ENCODE results near the gene ANGPTL7. TPM values are rescaled to one million over a fixed set of nuclear protein-coding genes. Genes with fewer than 3 reads are reported as not detected.

ANGPTL7 gene
- polyA plus RNA-seq, 1 donor (not counting 4 experiments of a cell fraction or from before 2014, with no cell fraction given) = not detected

DNA sequence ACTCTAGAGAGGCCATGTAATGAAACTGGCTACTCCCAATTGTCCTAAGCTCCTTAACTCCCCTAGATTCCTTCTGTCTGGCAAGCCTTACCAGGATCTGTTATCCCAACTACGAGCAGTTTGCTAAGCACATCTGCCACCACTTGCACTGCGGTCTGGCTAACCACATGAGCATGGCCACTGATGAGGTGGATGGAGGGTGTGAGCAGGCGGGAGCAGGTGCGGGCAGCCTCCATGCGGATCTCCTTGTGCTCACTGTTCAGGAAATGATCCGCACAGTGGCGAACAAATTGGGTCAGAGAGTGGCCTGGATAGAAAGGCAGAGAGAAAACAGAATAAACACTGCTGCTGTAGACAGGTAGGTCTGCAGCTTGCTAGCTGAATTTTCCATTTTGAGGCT lies 49.2 kb downstream of the ANGPTL7 start:
- no peak for FAIRE-seq
- no peak overlapping the region for H3K4me3 ChIP-seq (ENCODE audit: control insufficient read depth in 2 of 3, extremely low read depth in 1 of 3, insufficient read depth in 2 of 3, low read depth in 1 of 3, low read length in 3 of 3)
- DNase-seq (ENCODE audit: low read depth, low spot score) = no peak
- H2AFZ ChIP-seq (ENCODE audit: control insufficient read depth, low read length) = no peak overlapping the region
- H3K79me2 ChIP-seq (ENCODE audit: control insufficient read depth, insufficient read depth, low read length) = no peaks in the 10 kb centered on the region
- H3K9ac ChIP-seq (ENCODE audit: control insufficient read depth, extremely low read depth, insufficient read depth, low read length) = no peak overlapping the region
- no peaks in the 10 kb centered on the region for H3K9me3 ChIP-seq (ENCODE audit: control insufficient read depth, low read depth, low read length)
- H3K36me3 ChIP-seq (ENCODE audit: control insufficient read depth in 2 of 2, extremely low read depth in 1 of 2, insufficient read depth in 2 of 2, low read length in 2 of 2) = peaks cover 36 to 45% of the 10 kb centered on the region in 2 experiments
- no peak overlapping the region for H3K4me2 ChIP-seq (ENCODE audit: control insufficient read depth, extremely low read depth, insufficient read depth, low read depth, low read length)
- TF ChIP-seq, protein P1, sequence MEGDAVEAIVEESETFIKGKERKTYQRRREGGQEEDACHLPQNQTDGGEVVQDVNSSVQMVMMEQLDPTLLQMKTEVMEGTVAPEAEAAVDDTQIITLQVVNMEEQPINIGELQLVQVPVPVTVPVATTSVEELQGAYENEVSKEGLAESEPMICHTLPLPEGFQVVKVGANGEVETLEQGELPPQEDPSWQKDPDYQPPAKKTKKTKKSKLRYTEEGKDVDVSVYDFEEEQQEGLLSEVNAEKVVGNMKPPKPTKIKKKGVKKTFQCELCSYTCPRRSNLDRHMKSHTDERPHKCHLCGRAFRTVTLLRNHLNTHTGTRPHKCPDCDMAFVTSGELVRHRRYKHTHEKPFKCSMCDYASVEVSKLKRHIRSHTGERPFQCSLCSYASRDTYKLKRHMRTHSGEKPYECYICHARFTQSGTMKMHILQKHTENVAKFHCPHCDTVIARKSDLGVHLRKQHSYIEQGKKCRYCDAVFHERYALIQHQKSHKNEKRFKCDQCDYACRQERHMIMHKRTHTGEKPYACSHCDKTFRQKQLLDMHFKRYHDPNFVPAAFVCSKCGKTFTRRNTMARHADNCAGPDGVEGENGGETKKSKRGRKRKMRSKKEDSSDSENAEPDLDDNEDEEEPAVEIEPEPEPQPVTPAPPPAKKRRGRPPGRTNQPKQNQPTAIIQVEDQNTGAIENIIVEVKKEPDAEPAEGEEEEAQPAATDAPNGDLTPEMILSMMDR (optimal IDR thresholded peaks at IDR 0.05 in 1 of 3, IDR thresholded peaks at IDR 0.05 in 1 of 3, conservative IDR thresholded peaks at IDR 0.05 in 1 of 3; ENCODE audit: extremely low read depth in 1 of 3, insufficient read depth in 2 of 3, low read length in 3 of 3) = no peak
- no peak for TF ChIP-seq EZH2 (IDR thresholded peaks at IDR 0.05; ENCODE audit: low read length)
- H3K27ac ChIP-seq (ENCODE audit: control insufficient read depth, insufficient read depth, low read length) = no peak overlapping the region
- H4K20me1 ChIP-seq (ENCODE audit: control insufficient read depth, extremely low read depth, insufficient read depth, low read length) = peaks cover 3% of the 10 kb centered on the region
- dilution Hi-C loops (cut with MboI; ENCODE audit: extremely low pct_ligation_motif_present, low sequenced_read_pairs) = no loop called here
- no peaks in the 10 kb centered on the region for H3K27me3 ChIP-seq (ENCODE audit: control insufficient read depth, extremely low read depth, insufficient read depth, low read length)
- no peaks in the 10 kb centered on the region for H3K9me1 ChIP-seq (ENCODE audit: control insufficient read depth, extremely low read depth, insufficient read depth, low read length)
- no peaks in the 10 kb centered on the region for H3K4me1 ChIP-seq (ENCODE audit: control insufficient read depth, extremely low read depth, insufficient read depth, low read length)

DNA sequence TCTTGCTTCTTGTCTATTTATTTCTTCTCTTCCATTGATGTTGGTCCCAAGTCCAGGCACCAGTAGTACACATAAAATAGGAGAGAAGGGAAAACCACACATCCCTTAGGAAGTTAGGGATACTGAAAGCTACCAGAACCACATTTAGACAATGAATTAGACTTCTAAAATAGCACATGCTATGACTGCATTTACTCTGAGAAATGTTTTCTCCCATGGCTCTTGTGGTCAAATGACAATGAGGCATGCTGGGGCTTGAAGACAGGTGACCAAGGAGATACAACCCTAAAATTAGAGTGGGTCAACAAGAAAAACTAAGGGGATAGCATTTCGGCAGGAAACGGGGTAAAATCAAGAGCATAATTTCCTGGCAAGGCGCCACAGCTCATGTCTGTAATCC lies 56.1 kb downstream of the ANGPTL7 start:
- Histone ChIP-seq H3K36me3 (ENCODE audit: control insufficient read depth in 2 of 2, extremely low read depth in 1 of 2, insufficient read depth in 2 of 2, low read length in 2 of 2) (peaks cover 20 to 21% of the 10 kb centered on the region in 2 experiments), H4K20me1 (ENCODE audit: control insufficient read depth, extremely low read depth, insufficient read depth, low read length) (peaks cover 3% of the 10 kb centered on the region), H3K4me3 (ENCODE audit: control insufficient read depth in 2 of 3, extremely low read depth in 1 of 3, insufficient read depth in 2 of 3, low read depth in 1 of 3, low read length in 3 of 3) (no peak overlapping the region), H3K9me3 (ENCODE audit: control insufficient read depth, low read depth, low read length) (no peaks in the 10 kb centered on the region), H3K79me2 (ENCODE audit: control insufficient read depth, insufficient read depth, low read length) (no peaks in the 10 kb centered on the region), H3K9ac (ENCODE audit: control insufficient read depth, extremely low read depth, insufficient read depth, low read length) (no peak overlapping the region), H3K4me1 (ENCODE audit: control insufficient read depth, extremely low read depth, insufficient read depth, low read length) (no peaks in the 10 kb centered on the region), H2AFZ (ENCODE audit: control insufficient read depth, low read length) (no peak overlapping the region), H3K4me2 (ENCODE audit: control insufficient read depth, extremely low read depth, insufficient read depth, low read depth, low read length) (no peak overlapping the region), H3K9me1 (ENCODE audit: control insufficient read depth, extremely low read depth, insufficient read depth, low read length) (no peaks in the 10 kb centered on the region), H3K27me3 (ENCODE audit: control insufficient read depth, extremely low read depth, insufficient read depth, low read length) (no peaks in the 10 kb centered on the region), H3K27ac (ENCODE audit: control insufficient read depth, insufficient read depth, low read length) (no peak overlapping the region)
- FAIRE-seq = no peak
- DNase-seq (ENCODE audit: low read depth, low spot score) = no peak
- dilution Hi-C loops (cut with MboI; ENCODE audit: extremely low pct_ligation_motif_present, low sequenced_read_pairs) = no loop called here
- TF ChIP-seq EZH2 (IDR thresholded peaks at IDR 0.05; ENCODE audit: low read length) = no peak
- TF ChIP-seq, protein P1 (optimal IDR thresholded peaks at IDR 0.05 in 1 of 3, IDR thresholded peaks at IDR 0.05 in 1 of 3, conservative IDR thresholded peaks at IDR 0.05 in 1 of 3; ENCODE audit: extremely low read depth in 1 of 3, insufficient read depth in 2 of 3, low read length in 3 of 3) = no peak

Small RNA genes within 50 kb of the gene (small RNA-seq; reads per million reads assigned to genes)
- gene RNU6-291P (ENCODE audit: insufficient read length in 3 of 3, low read depth in 3 of 3, low replicate concordance in 1 of 3) = 0 reads per million in 3 experiments
- 0 to 0.25 (median 0) reads per million in 3 experiments for gene RNU6-537P (ENCODE audit: insufficient read length in 3 of 3, low read depth in 3 of 3, low replicate concordance in 1 of 3)
- 0 reads per million in 3 experiments for gene RPL39P6 (ENCODE audit: insufficient read length in 3 of 3, low read depth in 3 of 3, low replicate concordance in 1 of 3)

Other genes with a start within 250 kb of the ANGPTL7 start
- 87.1 to 177 TPM (median 109 TPM) in 3 replicates for gene TARDBP, start 176.7 kb upstream of the ANGPTL7 start, polyA plus RNA-seq
- gene MASP2, start 142.1 kb upstream of the ANGPTL7 start, polyA plus RNA-seq = 0.03 TPM in 3 replicates
- 32.8 to 193 TPM (median 32.8 TPM) in 3 replicates for gene SRM, start 129.3 kb upstream of the ANGPTL7 start, polyA plus RNA-seq
- gene EXOSC10, start 89.5 kb upstream of the ANGPTL7 start, polyA plus RNA-seq = 44.9 to 86.5 TPM (median 61.2 TPM) in 3 replicates
- 30.2 to 34.2 TPM (median 31.5 TPM) in 3 replicates for gene MTOR, start 73.2 kb downstream of the ANGPTL7 start, polyA plus RNA-seq
- gene UBIAD1, start 83.8 kb downstream of the ANGPTL7 start, polyA plus RNA-seq = 9.7 to 15.9 TPM (median 9.9 TPM) in 3 replicates